Measurements from ENCODE around the gene RNU1-3. TPM values are rescaled to one million over a fixed set of nuclear protein-coding genes. Genes with fewer than 3 reads are reported as not detected.
"Not testable (repeated sequence)": the region's sequence is repeated elsewhere in the genome, so short reads cannot be mapped to it uniquely, and the experiment has no call there.

The RNU1-3 gene
- total and polyA plus RNA-seq, 9 of the 15 experiments (the other 6 are each of a cell fraction or from before 2014, with no cell fraction given), result under 0.01 to 32,823 (median 2,538) TPM; not detected in 4

- FAIRE-seq, result not testable (repeated sequence)
Measured at GRCh38 chr1:16704502-16705100, 37.9 kb upstream of the RNU1-3 start.

GRCh38 chr1:16704076-16704475 lies 37.3 kb upstream of the RNU1-3 start:
- H3K4me3 ChIP-seq; FAIRE-seq; in situ Hi-C loops (cut with MboI); H3K9ac ChIP-seq (ENCODE audit: insufficient read depth in 1 of 2, low read depth in 2 of 2, low read length in 2 of 2); BruUV-seq (replicated peaks); H3K4me2 ChIP-seq (ENCODE audit: insufficient read depth, low read length); DNase-seq (ENCODE audit: extremely low read depth in 1 of 4, low spot score in 3 of 4); H3K27ac ChIP-seq (ENCODE audit: extremely low read depth, low read depth, low read length); H3K36me3 ChIP-seq (ENCODE audit: control insufficient read depth, insufficient read depth, low read length); H2AFZ ChIP-seq (ENCODE audit: low read depth, low read length); H3K9me1 ChIP-seq (ENCODE audit: control insufficient read depth, insufficient read depth, low read length); ATAC-seq; H3K27me3 ChIP-seq (ENCODE audit: control insufficient read depth in 2 of 2, insufficient read depth in 2 of 2, low read length in 2 of 2); H3K79me2 ChIP-seq (ENCODE audit: control insufficient read depth, insufficient read depth, low read length); H3K9me3 ChIP-seq (replicated peaks; ENCODE audit: control insufficient read depth, insufficient read depth, low read depth, low read length); POLR2A ChIA-PET; H4K20me1 ChIP-seq (replicated peaks; ENCODE audit: control insufficient read depth, insufficient read depth, low read length); intact Hi-C loops (cut with micrococcal nuclease): not testable (repeated sequence)
- no CpG with 5 or more reads among the region's 13 CpGs for WGBS (ENCODE audit: insufficient coverage, low coverage, missing lambda C conversion rate)
- H3K4me1 ChIP-seq (replicated peaks in 1 of 2; ENCODE audit: control insufficient read depth in 2 of 2, insufficient read depth in 2 of 2, low read length in 2 of 2), result peaks cover 0 to 10% of the 10 kb centered on the region in 2 experiments; a peak in 2 of 5 replicates
- CTCF ChIA-PET (ENCODE audit: low intra/inter-chr PET ratio), result interaction anchor here (0.9 kb wide), 1 partner anchor 83 kb away, joined by 4 read pairs; no protein-coding TSS in a partner anchor

More at GRCh38 chr1:16704502-16705100, 37.9 kb upstream of the RNU1-3 start:
- H3K4me1 ChIP-seq (replicated peaks in 1 of 2; ENCODE audit: control insufficient read depth in 2 of 2, insufficient read depth in 2 of 2, low read length in 2 of 2), result peaks cover 0 to 10% of the 10 kb centered on the region in 2 experiments; a peak in 2 of 5 replicates
- H3K4me2 ChIP-seq (ENCODE audit: insufficient read depth, low read length); H4K20me1 ChIP-seq (replicated peaks; ENCODE audit: control insufficient read depth, insufficient read depth, low read length); CTCF ChIA-PET (ENCODE audit: low intra/inter-chr PET ratio); H3K79me2 ChIP-seq (ENCODE audit: control insufficient read depth, insufficient read depth, low read length); intact Hi-C loops (cut with micrococcal nuclease); in situ Hi-C loops (cut with MboI); H3K9me1 ChIP-seq (ENCODE audit: control insufficient read depth, insufficient read depth, low read length); H2AFZ ChIP-seq (ENCODE audit: low read depth, low read length); DNase-seq (ENCODE audit: extremely low read depth in 1 of 4, low spot score in 3 of 4); H3K27me3 ChIP-seq (ENCODE audit: control insufficient read depth in 2 of 2, insufficient read depth in 2 of 2, low read length in 2 of 2); H3K4me3 ChIP-seq; H3K9me3 ChIP-seq (replicated peaks; ENCODE audit: control insufficient read depth, insufficient read depth, low read depth, low read length); ATAC-seq; BruUV-seq (replicated peaks); H3K36me3 ChIP-seq (ENCODE audit: control insufficient read depth, insufficient read depth, low read length); H3K9ac ChIP-seq (ENCODE audit: insufficient read depth in 1 of 2, low read depth in 2 of 2, low read length in 2 of 2); H3K27ac ChIP-seq (ENCODE audit: extremely low read depth, low read depth, low read length): not testable (repeated sequence)
- WGBS (ENCODE audit: insufficient coverage, low coverage, missing lambda C conversion rate), result 70% methylated on average over 2 of the region's 16 CpGs
- POLR2A ChIA-PET, result interaction anchor here (1.1 kb wide), 1 partner anchor 192 kb away, joined by 5 read pairs; no protein-coding TSS in a partner anchor
